H54 (cell line): Measurements from ENCODE around the gene NCLN.
"Not testable (repeated sequence)": the region's sequence is repeated elsewhere in the genome, so short reads cannot be mapped to it uniquely, and the experiment has no call there.

Source experiments
- DNase-seq: peaks from one replicate; pipeline ENCODE4 v3.0.0; 2011; ENCODE audit warnings: low spot score, mixed read lengths; ENCODE audit not compliant: insufficient read length
- FAIRE-seq: peaks from 3 replicates; lab custom pipeline; 2011; peaks lifted over from hg19 to GRCh38; lab: Jason Lieb, UNC
- POLR2A ChIP-seq: IDR thresholded peaks from 2 replicates; pipeline ENCODE4 v1.6.1; 2011; ENCODE audit warnings: low read depth, mild to moderate bottlenecking, low read length

NCLN gene

DNA sequence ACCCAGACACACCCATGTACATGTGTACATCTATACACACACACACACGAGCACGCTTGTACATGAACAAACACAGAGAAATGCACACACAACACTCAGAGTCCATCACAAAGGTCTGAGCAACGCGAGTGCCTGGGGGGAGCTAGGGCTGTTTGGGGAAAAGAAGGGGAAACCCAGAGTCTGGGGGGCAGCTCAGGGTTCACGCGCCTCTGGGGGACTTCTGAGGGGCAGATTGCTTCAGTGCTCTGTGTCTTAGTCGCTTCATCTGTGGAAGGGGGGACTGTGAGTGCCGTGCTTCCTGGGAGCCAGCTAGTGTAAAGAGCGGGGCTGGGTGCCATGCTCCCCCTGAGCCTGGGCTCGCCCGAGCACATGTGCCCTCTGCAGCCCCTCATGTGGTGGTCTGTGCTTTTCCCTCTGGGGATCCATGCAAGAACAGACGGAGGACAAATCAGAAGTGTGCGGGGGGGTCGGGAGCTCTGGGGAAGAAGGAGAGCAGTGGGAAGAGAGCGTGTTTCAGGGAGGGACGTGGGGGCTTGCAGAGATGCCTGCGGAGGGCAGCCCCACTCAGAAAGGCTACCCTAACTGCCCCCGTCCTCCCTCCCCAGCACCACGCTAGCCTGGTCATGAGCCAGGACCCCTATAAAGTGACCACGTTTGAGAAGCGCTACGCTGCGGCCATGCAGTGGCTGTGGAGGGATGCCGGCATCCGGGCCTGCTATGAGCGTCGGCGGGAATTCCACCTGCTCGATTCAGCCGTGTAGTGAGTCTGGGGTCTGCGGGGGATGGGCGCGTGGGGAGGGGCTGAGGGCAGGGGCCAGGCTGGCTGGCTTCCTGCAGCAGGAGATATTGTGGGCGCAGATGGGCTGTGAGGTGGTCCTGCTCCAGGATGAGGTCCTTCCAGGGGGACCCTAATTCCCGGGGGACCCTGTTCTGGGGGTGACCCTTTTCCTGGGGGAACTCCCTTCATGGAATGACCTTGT, 35.9 kb upstream of the NCLN start:
- TF ChIP-seq POLR2A = no peak
- DNase-seq (no peak), FAIRE-seq (no peak)

DNA sequence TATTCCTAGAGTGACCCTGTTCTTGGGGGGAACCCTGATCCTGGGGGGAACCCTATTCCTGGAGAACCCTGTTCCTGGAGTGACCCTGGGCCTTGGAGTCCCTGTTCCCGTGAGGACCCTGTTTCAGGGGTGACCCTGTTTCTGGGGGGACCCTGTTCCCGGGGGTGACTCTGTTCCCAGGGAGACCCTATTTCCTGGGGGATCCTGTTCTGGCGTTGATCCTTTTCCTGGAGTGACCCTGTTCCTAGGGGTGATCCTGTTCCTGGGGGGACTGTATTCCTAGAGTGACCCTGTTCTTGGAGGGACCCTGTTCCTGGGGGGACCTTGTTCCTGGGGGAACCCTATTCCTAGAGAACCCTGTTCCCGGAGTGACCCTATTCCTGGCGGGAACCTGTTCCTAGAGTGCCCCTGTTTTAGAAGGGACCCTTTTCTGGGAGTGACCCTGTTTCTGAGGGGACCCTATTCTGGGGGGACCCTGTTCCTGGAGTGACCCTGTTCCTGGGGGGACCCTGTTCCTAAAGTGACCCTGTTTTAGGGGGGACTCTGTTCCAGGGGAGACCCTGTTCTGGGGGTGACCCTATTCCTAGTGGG, 34.9 kb upstream of the NCLN start:
- FAIRE-seq (no peak), DNase-seq (no peak)
- no peak for TF ChIP-seq POLR2A

GRCh38 chr19:3151563-3152418, 33.9 kb upstream of the NCLN start:
- no peak for TF ChIP-seq POLR2A
- FAIRE-seq (no peak), DNase-seq (no peak)

GRCh38 chr19:3152419-3152780, 33.3 kb upstream of the NCLN start:
- FAIRE-seq (no peak), DNase-seq (no peak)
- TF ChIP-seq POLR2A = no peak

DNA sequence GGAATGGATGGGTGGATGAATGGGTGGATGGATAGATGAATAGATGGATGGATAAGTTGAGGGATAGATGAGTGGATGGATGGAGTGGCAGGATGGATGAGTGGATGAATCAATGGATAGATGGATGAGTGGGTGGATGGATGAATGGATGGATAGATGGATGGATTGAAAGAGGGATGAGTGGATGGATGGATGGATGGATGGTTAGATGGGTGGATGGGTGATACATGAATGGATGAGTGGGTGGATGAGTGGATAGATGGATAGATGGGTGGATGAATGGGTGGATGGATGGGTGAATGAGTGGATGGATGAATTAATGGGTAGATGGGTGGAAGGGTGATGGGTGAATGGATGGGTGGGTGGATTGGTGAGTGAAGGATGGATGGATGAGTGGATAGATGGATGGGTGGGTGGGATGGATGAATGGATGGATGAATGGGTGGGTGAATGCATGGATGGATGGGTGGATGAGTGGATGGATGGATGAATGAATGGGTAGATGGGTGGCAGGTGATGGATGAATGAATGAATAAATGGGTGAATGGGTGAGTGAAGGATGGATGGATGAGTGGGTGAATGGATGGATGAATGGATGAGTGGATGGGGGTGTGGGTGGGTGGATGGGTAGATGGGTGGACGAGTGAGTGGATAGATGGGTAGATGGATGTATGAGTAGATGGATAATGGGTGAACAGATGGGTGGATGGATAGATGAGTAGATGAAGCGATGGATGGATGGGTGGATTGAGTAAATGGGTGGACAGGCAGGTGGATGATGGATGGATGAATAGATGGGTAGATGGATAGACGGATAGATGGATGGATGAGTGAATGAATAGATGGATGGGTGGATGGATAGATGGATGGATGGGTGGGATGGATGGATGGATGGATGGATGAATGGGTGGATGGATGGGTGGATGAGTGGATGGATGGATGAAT, 32.2 kb upstream of the NCLN start:
- no peak for TF ChIP-seq POLR2A
- FAIRE-seq = no peak
- DNase-seq = no peak

- FAIRE-seq = not testable (repeated sequence)
Observed at GRCh38 chr19:3154447-3154846, 31.3 kb upstream of the NCLN start.

GRCh38 chr19:3154957-3155736, 30.6 kb upstream of the NCLN start:
- peak; percentile 78 for FAIRE-seq
- peak; percentile 99 for DNase-seq

More at GRCh38 chr19:3154447-3154846, 31.3 kb upstream of the NCLN start:
- not testable (repeated sequence) for DNase-seq

GRCh38 chr19:3157096-3157845, 28.5 kb upstream of the NCLN start:
- FAIRE-seq (no peak), DNase-seq (no peak)
- no peak for TF ChIP-seq POLR2A

More at GRCh38 chr19:3154957-3155736, 30.6 kb upstream of the NCLN start:
- TF ChIP-seq POLR2A = peak; percentile 83

- FAIRE-seq = no peak
- no peak for TF ChIP-seq POLR2A
- no peak for DNase-seq
Observed at GRCh38 chr19:3159565-3159964, 26.2 kb upstream of the NCLN start.

GRCh38 chr19:3160219-3160618, 25.5 kb upstream of the NCLN start:
- no peak for DNase-seq
- FAIRE-seq = no peak
- TF ChIP-seq POLR2A = no peak

DNA sequence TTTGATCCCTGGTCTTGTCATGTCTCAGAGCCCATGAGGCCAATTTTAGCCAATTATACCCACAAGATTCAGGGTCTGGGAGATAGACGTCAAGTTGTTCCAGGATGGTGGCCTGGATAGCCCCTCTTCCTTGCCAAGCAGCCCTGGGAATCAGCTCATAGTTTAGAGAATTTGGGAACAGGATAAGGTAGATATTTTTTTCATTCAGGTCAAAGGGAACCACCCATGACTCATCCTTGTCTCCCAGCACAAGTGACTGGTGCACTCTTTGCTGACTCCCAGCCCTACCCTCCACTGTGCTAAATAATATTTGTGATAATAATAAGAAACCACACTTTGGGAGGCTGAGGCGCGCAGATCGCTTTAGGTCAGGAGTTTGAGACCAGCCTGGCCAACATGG, 24.3 kb upstream of the NCLN start:
- TF ChIP-seq POLR2A = no peak
- peak; percentile 89 for DNase-seq

More for the DNA sequence above, 24.3 kb upstream of the NCLN start:
- no peak for FAIRE-seq
